K562 (cell line): ENCODE results near the gene SLC22A7. TPM values are rescaled to one million over a fixed set of nuclear protein-coding genes. Genes with fewer than 3 reads are reported as not detected.
A peak's percentile ranks its signal among the peaks of the same experiment; 100 is the strongest.

Experiments
- CSDE1 ChIP-seq, 2 experiments: fragments of 450-650 bp; IDR thresholded peaks; 2 replicates each; pipeline ENCODE4 v1.6.1; 2016; ENCODE audit warnings: mild to moderate bottlenecking in 1 of 2
- CTBP1 ChIP-seq: fragments of 450-650 bp; IDR thresholded peaks from 2 replicates; pipeline ENCODE4 v1.6.1; 2016; ENCODE audit warnings: borderline replicate concordance
- FOXJ2 ChIP-seq: fragments of 200-800 bp; sonication (Bioruptor generic); IDR thresholded peaks from 2 replicates; pipeline ENCODE4 v1.6.1; 2016; ENCODE audit warnings: missing genetic modification characterization, missing compliant biosample characterization
- HDAC1 ChIP-seq, 2 experiments: fragments of 450-650 bp; IDR thresholded peaks; 2 replicates each; pipeline ENCODE4 v1.6.1; 2016 to 2017; ENCODE audit warnings: inconsistent platforms in 1 of 2, mild to moderate bottlenecking in 1 of 2, moderate library complexity in 1 of 2
- HDAC6 ChIP-seq: IDR thresholded peaks from 2 replicates; pipeline ENCODE4 v1.6.1; 2012; ENCODE audit warnings: low read depth, mild to moderate bottlenecking, control low read depth, inconsistent platforms, low read length, moderate library complexity
- MED1 ChIP-seq: sonication (generic); formaldehyde crosslinking; IDR thresholded peaks from 2 replicates; pipeline ENCODE4 v1.8.1; 2023; ENCODE audit warnings: missing genetic modification reagents, borderline replicate concordance
- SNRNP70 ChIP-seq: fragments of 200-400 bp; formaldehyde crosslinking; optimal IDR thresholded peaks from 2 replicates; pipeline ENCODE3; 2017; ENCODE audit warnings: low read depth, low read length
- SP1 ChIP-seq: sonication (generic); formaldehyde crosslinking; IDR thresholded peaks from 2 replicates; pipeline ENCODE4 v1.8.1; 2022; ENCODE audit warnings: mild to moderate bottlenecking, missing genetic modification reagents
- SRSF1 ChIP-seq: fragments of 200-400 bp; formaldehyde crosslinking; IDR thresholded peaks from 2 replicates; pipeline ENCODE4 v1.6.1; 2017; ENCODE audit warnings: mild to moderate bottlenecking, low read depth, low read length, moderate library complexity
- TEAD4 ChIP-seq, 2 experiments: sonication (generic) in 1 of 2; formaldehyde crosslinking in 1 of 2; IDR thresholded peaks; 2 replicates each; pipeline versions ENCODE4 v1.6.1 to v1.8.0; 2012 to 2022; ENCODE audit warnings: borderline replicate concordance in 1 of 2, inconsistent platforms in 1 of 2, low read length in 1 of 2, mild to moderate bottlenecking in 1 of 2, missing genetic modification reagents in 1 of 2
- THRA ChIP-seq: fragments of 450-650 bp; IDR thresholded peaks from 2 replicates; pipeline ENCODE4 v1.6.1; 2017; ENCODE audit warnings: mild to moderate bottlenecking, moderate library complexity
- VEZF1 ChIP-seq: fragments of 200-800 bp; sonication (Bioruptor generic); IDR thresholded peaks from 2 replicates; pipeline ENCODE4 v1.6.1; 2017; ENCODE audit warnings: missing genetic modification characterization, missing compliant biosample characterization
- ZBTB1 ChIP-seq: sonication (generic); formaldehyde crosslinking; IDR thresholded peaks from 2 replicates; pipeline ENCODE4 v1.8.1; 2023; ENCODE audit warnings: missing genetic modification reagents, low read depth, mild to moderate bottlenecking, borderline replicate concordance
- ZBTB7A ChIP-seq: IDR thresholded peaks from 2 replicates; pipeline ENCODE4 v1.6.1; 2011; ENCODE audit warnings: low read depth, mild to moderate bottlenecking, low read length, moderate library complexity, borderline replicate concordance; ENCODE audit not compliant: control insufficient read depth
- ZFX ChIP-seq: sonication (generic); formaldehyde crosslinking; IDR thresholded peaks from 2 replicates; pipeline ENCODE4 v1.8.0; 2022; ENCODE audit warnings: mild to moderate bottlenecking, missing genetic modification reagents, moderate library complexity
- ZNF408 ChIP-seq: fragments of 250-450 bp; sonication (Bioruptor Pico); IDR thresholded peaks from 2 replicates; pipeline ENCODE4 v1.4.0; 2020; ENCODE audit warnings: low read depth, mild to moderate bottlenecking, moderate library complexity
- ZNF583 ChIP-seq: fragments of 250-450 bp; sonication (Bioruptor Pico); IDR thresholded peaks from 2 replicates; pipeline ENCODE4 v1.4.0; 2020
- ZNF764 ChIP-seq: fragments of 250-450 bp; sonication (Bioruptor Pico); IDR thresholded peaks from 2 replicates; pipeline ENCODE4 v1.4.0; 2020; ENCODE audit warnings: low read depth, mild to moderate bottlenecking, moderate library complexity
- polyA plus RNA-seq, 8 experiments: library from polyadenylated mRNA; depleted of rRNA in 4 of 8; stranded (reverse) in 5 of 8; unstranded in 3 of 8; fragments of >200 nt; fragmentation: Nextera tagmentation in 2 of 8; fragmentation: Illumina TruSeq in 1 of 8; extraction: Ambion mirVana in 2 of 8; extraction: Trizol in 1 of 8; gene quantifications; 2 replicates each; pipeline versions ENCODE4 v1.2.1 to v1.2.3, GENCODE V29; 2011 to 2014; ENCODE audit warnings: inconsistent platforms in 1 of 8, missing spikeins in 1 of 8
- total RNA-seq, 7 experiments: library from RNA; depleted of rRNA in 6 of 7; stranded (reverse); fragments of >200 nt in 6 of 7; fragmentation: Illumina TruSeq in 2 of 7; extraction: Trizol in 2 of 7; gene quantifications; 2 replicates each; pipeline versions ENCODE4 v1.2.1 to v1.2.3, GENCODE V29; 2011 to 2021; ENCODE audit warnings: low replicate concordance in 1 of 7
- TF ChIP-seq, protein P1 (sequence below): IDR thresholded peaks from 2 replicates; pipeline ENCODE4 v1.6.1; 2012; ENCODE audit warnings: low read depth, low read length, improper control_type of control experiment, borderline replicate concordance
- TF ChIP-seq, protein P2 (sequence below), 2 experiments: IDR thresholded peaks in 1 of 2; conservative IDR thresholded peaks in 1 of 2; 2 replicates each; pipeline ENCODE4 v1.6.1; 2016; ENCODE audit warnings: low read depth in 2 of 2, mild to moderate bottlenecking in 1 of 2, missing compliant biosample characterization in 1 of 2, missing genetic modification characterization in 1 of 2, moderate library complexity in 1 of 2

The SLC22A7 gene
- total and polyA plus RNA-seq, 9 of the 15 experiments (the other 6 are each of a cell fraction or from before 2014, with no cell fraction given), result not detected

DNA sequence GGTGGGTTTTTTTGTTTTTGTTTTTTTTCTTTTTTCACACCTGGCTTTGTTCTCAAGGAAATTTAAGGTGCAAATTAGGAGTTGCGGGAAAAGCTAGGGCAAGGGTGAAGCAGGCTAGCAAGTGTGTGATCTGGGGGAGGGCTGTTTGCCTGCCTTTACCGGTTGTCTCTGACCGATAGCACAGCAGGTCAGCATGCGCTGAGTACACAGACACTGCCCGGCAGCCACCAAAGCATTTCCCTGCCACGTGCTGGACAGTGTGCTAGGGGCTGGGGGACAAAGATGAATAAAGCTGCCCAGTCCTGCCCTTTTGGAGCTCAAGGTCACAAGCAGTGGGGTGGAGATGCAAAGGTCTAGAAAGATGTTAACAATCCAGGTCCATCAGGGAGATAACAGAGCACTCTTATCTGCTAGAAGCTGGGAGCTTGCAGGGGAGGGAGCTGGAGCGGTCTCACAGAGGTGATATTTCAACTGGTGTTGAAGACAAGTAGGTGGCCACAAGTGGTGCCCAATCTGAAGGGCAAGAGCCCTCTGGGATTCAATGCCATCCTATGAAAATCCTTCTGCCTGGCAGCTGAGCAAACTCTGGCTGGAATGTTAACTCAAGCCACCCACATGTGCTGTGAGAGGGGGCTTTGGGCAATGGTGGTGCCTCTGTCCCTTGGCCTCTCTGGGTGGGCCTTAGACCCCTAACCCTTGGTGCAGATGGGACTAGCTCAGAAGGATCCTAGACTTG lies 30.3 kb upstream of the SLC22A7 start (continued):
- TF ChIP-seq, protein P1, sequence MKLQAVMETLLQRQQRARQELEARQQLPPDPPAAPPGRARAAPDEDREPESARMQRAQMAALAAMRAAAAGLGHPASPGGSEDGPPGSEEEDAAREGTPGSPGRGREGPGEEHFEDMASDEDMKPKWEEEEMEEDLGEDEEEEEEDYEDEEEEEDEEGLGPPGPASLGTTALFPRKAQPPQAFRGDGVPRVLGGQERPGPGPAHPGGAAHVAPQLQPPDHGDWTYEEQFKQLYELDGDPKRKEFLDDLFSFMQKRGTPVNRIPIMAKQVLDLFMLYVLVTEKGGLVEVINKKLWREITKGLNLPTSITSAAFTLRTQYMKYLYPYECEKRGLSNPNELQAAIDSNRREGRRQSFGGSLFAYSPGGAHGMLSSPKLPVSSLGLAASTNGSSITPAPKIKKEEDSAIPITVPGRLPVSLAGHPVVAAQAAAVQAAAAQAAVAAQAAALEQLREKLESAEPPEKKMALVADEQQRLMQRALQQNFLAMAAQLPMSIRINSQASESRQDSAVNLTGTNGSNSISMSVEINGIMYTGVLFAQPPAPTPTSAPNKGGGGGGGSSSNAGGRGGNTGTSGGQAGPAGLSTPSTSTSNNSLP, result no peak
- TF ChIP-seq ZBTB7A (no peak), SNRNP70 (no peak), ZBTB1 (CRISPR knock-in tag) (no peak; the same call in 1 of the 2 replicates), HDAC1 (IDR thresholded peaks at IDR 0.05) (peak in 1 of 2 experiments; percentile 88; a peak in 2 of 4 replicates), ZNF764 (no peak), FOXJ2 (tag) (no peak), TEAD4 (IDR thresholded peaks at IDR 0.05; ENCODE audit: low read length) (peak; percentile 50), TEAD4 (CRISPR knock-in tag; IDR thresholded peaks at IDR 0.05; ENCODE audit: borderline replicate concordance) (no peak), ZFX (CRISPR knock-in tag) (no peak), CTBP1 (peak; percentile 96), MED1 (CRISPR knock-in tag) (no peak), CSDE1 (IDR thresholded peaks at IDR 0.05) (no peak), THRA (no peak), HDAC6 (no peak), ZNF408 (no peak), VEZF1 (peak; percentile 42; the same call in 1 of the 2 replicates), ZNF583 (CRISPR knock-in tag) (no peak), SP1 (no peak), SRSF1 (no peak)
- TF ChIP-seq, protein P2, sequence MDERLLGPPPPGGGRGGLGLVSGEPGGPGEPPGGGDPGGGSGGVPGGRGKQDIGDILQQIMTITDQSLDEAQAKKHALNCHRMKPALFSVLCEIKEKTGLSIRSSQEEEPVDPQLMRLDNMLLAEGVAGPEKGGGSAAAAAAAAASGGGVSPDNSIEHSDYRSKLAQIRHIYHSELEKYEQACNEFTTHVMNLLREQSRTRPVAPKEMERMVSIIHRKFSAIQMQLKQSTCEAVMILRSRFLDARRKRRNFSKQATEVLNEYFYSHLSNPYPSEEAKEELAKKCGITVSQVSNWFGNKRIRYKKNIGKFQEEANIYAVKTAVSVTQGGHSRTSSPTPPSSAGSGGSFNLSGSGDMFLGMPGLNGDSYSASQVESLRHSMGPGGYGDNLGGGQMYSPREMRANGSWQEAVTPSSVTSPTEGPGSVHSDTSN (CRISPR knock-in tag; IDR thresholded peaks at IDR 0.05; ENCODE audit: low read depth), result no peak
- TF ChIP-seq, protein P2 (tag; conservative IDR thresholded peaks at IDR 0.05; ENCODE audit: low read depth), result 0 out of 2 replicates have a peak, but pooled peaks have one; percentile 26
